Endothelial cell of umbilical vein (primary cell): ENCODE measurements around the gene KISS1. TPM values are rescaled to one million over a fixed set of nuclear protein-coding genes. Genes with fewer than 3 reads are reported as not detected.

Experiments
- BruUV-seq: library from RNA; stranded (reverse); fragments of 400-500 nt; replicated peaks from 2 replicates; lab custom pipeline; 2021; lab: Mats Ljungman, UMichigan
- CTCF ChIA-PET: fragments of 300-600, 350-600 bp; sonication (Branson Sonifier 250); formaldehyde crosslinking; loops from one replicate; lab custom pipeline; 2021; ENCODE audit warnings: antibody characterized with exemption, inconsistent platforms; lab: Charles Lee
- POLR2A ChIA-PET: fragments of 300-600, 350-600 bp; sonication (Branson Sonifier 250); formaldehyde crosslinking; loops from one replicate; lab custom pipeline; 2021; ENCODE audit warnings: antibody characterized with exemption, inconsistent platforms; lab: Charles Lee
- DNase-seq: peaks from one replicate; pipeline ENCODE4 v3.0.0-alpha.2; 2011; ENCODE audit warnings: low read depth, low spot score
- FAIRE-seq: peaks from 2 replicates; lab custom pipeline; 2011; peaks lifted over from hg19 to GRCh38; lab: Jason Lieb, UNC
- H2AFZ ChIP-seq: 2 replicates; pipeline ENCODE4 v1.6.0; 2012; ENCODE audit warnings: low read depth, low read length, control low read depth, inconsistent platforms
- H3K27ac ChIP-seq: 2 replicates; pipeline ENCODE4 v1.5.1; 2011; ENCODE audit warnings: low read depth, mild to moderate bottlenecking, control low read depth, low read length, moderate library complexity; ENCODE audit not compliant: insufficient read depth
- H3K27me3 ChIP-seq, 2 experiments: 2 replicates each; pipeline versions ENCODE4 v1.6.0 to v1.6.1; 2011; ENCODE audit warnings: low read length in 2 of 2, mixed read lengths in 1 of 2; ENCODE audit not compliant: control insufficient read depth in 2 of 2, insufficient read depth in 2 of 2
- H3K36me3 ChIP-seq, 2 experiments: 2 replicates in 1 of 2; 3 replicates in 1 of 2; pipeline ENCODE4 v1.5.1; 2011; ENCODE audit warnings: low read length in 2 of 2, mild to moderate bottlenecking in 1 of 2, moderate library complexity in 1 of 2; ENCODE audit not compliant: control insufficient read depth in 2 of 2, insufficient read depth in 2 of 2; ENCODE audit errors: extremely low read depth in 1 of 2
- H3K4me1 ChIP-seq: 3 replicates; pipeline ENCODE4 v1.5.1; 2011; ENCODE audit warnings: mild to moderate bottlenecking, low read length; ENCODE audit not compliant: control insufficient read depth, insufficient read depth; ENCODE audit errors: extremely low read depth
- H3K4me2 ChIP-seq: 2 replicates; pipeline ENCODE4 v1.6.1; 2011; ENCODE audit warnings: low read length, control low read depth, mixed read lengths; ENCODE audit not compliant: insufficient read depth
- H3K4me3 ChIP-seq, 3 experiments: fragments of 200-600 bp in 1 of 3; sonication (generic), shearing (Covaris generic) in 1 of 3; replicated peaks in 1 of 3; 2 replicates each; pipeline ENCODE4 v1.5.1; 2011 to 2016; ENCODE audit warnings: control low read depth in 3 of 3, low read length in 3 of 3, mild to moderate bottlenecking in 2 of 3, inconsistent platforms in 1 of 3, low read depth in 1 of 3, moderate library complexity in 1 of 3; ENCODE audit not compliant: insufficient read depth in 1 of 3
- H3K79me2 ChIP-seq: 2 replicates; pipeline ENCODE4 v1.6.0; 2012; ENCODE audit warnings: low read length, inconsistent platforms; ENCODE audit not compliant: control insufficient read depth, insufficient read depth
- H3K9ac ChIP-seq: replicated peaks from 2 replicates; pipeline ENCODE3; 2011; ENCODE audit warnings: low read length, control low read depth; ENCODE audit not compliant: insufficient read depth; ENCODE audit errors: extremely low read depth
- H3K9me1 ChIP-seq: replicated peaks from 3 replicates; pipeline ENCODE4 v1.6.0; 2011; ENCODE audit warnings: mild to moderate bottlenecking, low read length; ENCODE audit not compliant: control insufficient read depth, insufficient read depth; ENCODE audit errors: extremely low read depth
- H3K9me3 ChIP-seq: replicated peaks from 2 replicates; pipeline ENCODE4 v1.5.1; 2012; ENCODE audit warnings: low read length, inconsistent platforms; ENCODE audit not compliant: control insufficient read depth, insufficient read depth
- H4K20me1 ChIP-seq: replicated peaks from 2 replicates; pipeline ENCODE3; 2011; ENCODE audit warnings: mild to moderate bottlenecking, low read length; ENCODE audit not compliant: control insufficient read depth, insufficient read depth; ENCODE audit errors: extremely low read depth
- EZH2 ChIP-seq: IDR thresholded peaks from 2 replicates; pipeline ENCODE4 v1.6.1; 2012; ENCODE audit warnings: borderline replicate concordance, low read depth, mild to moderate bottlenecking, moderate library complexity, low read length, inconsistent platforms; ENCODE audit not compliant: severe bottlenecking
- FOS ChIP-seq: IDR thresholded peaks from 2 replicates; pipeline ENCODE4 v1.6.1; 2011; ENCODE audit warnings: mild to moderate bottlenecking, low read length, moderate library complexity, borderline replicate concordance; ENCODE audit not compliant: insufficient read depth
- GATA2 ChIP-seq: IDR thresholded peaks from 2 replicates; pipeline ENCODE4 v1.7.0; 2011; ENCODE audit warnings: low read depth, mild to moderate bottlenecking, moderate library complexity, mixed read lengths, low read length; ENCODE audit not compliant: insufficient read length, insufficient read depth
- JUN ChIP-seq: IDR thresholded peaks from 2 replicates; pipeline ENCODE4 v1.6.1; 2011; ENCODE audit warnings: borderline replicate concordance, low read depth; ENCODE audit not compliant: insufficient read length, insufficient read depth
- MYC ChIP-seq: IDR thresholded peaks from one replicate; pipeline ENCODE4 v1.6.1; 2011; ENCODE audit warnings: mild to moderate bottlenecking, low read depth, low read length
- POLR2A ChIP-seq: IDR thresholded peaks from 2 replicates; pipeline ENCODE4 v1.6.1; 2012; ENCODE audit warnings: low read depth, mild to moderate bottlenecking, control low read depth, low read length
- POLR2AphosphoS5 ChIP-seq: IDR thresholded peaks from 2 replicates; pipeline ENCODE4 v1.6.1; 2012; ENCODE audit warnings: low read depth, mild to moderate bottlenecking, control low read depth, low read length, moderate library complexity; ENCODE audit not compliant: insufficient read depth
- dilution Hi-C: fragments of 300-500 bp; cut with MboI; formaldehyde crosslinking; loops from one replicate; pipeline ENCODE4 v1.15.0; 2019; ENCODE audit warnings: low sequenced_read_pairs; ENCODE audit not compliant: extremely low pct_ligation_motif_present
- intact Hi-C: fragments of 100-400 bp; cut with micrococcal nuclease; formaldehyde crosslinking; loops from one replicate; pipeline ENCODE4 v1.10.0; 2022
- polyA plus RNA-seq, 4 experiments: library from polyadenylated mRNA; depleted of rRNA in 3 of 4; stranded (reverse) in 3 of 4; unstranded in 1 of 4; fragments of >200 nt; gene quantifications; 2 replicates each; pipeline versions ENCODE4 v1.2.1 to v1.2.3, GENCODE V29; 2011 to 2012; ENCODE audit warnings: missing spikeins in 1 of 4
- total RNA-seq: library from RNA; stranded (reverse); gene quantifications from 2 replicates; pipeline ENCODE4 v1.2.3, GENCODE V29; 2021
- TF ChIP-seq, protein P1 (sequence below): IDR thresholded peaks from 2 replicates; pipeline ENCODE4 v1.6.1; 2011; ENCODE audit not compliant: insufficient read depth, insufficient read length
- TF ChIP-seq, protein P2 (sequence below), 2 donors: IDR thresholded peaks; 1 replicate in 1 of 2; 2 replicates in 1 of 2; pipeline ENCODE4 v1.5.1; 2011; ENCODE audit warnings: low read length in 2 of 2, mild to moderate bottlenecking in 2 of 2, moderate library complexity in 2 of 2, control low read depth in 1 of 2, inconsistent platforms in 1 of 2, low read depth in 1 of 2; ENCODE audit not compliant: insufficient read depth in 1 of 2; ENCODE audit errors: extremely low read depth in 1 of 2

Gene KISS1
- total and polyA plus RNA-seq, 2 donors (not counting 3 experiments of a cell fraction or from before 2014, with no cell fraction given), result 0.22 to 1.00 TPM

DNA sequence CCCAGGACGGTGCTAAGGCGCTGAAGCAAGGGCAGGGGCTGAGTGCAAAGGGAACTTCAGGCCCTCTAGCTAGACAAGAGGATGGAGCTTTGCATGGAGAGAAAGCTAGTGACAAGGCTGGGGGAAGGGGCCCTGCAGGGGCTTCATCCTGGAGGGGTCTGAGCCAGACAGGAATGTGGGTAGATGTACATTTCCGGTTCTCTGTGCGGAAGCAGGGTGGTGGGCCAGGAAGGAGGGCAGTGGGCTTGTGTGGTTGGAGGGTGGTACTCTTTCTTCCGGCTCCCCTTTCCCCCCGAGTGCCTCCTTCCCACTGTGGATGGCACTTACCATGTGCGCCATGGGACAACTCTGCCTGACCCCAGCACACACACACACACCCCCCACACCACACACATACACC is 1.5 kb downstream of the KISS1 start:
- no peak for TF ChIP-seq FOS
- TF ChIP-seq POLR2A, result no peak
- no peak for TF ChIP-seq EZH2
- no peak for TF ChIP-seq POLR2AphosphoS5
- TF ChIP-seq, protein P1, sequence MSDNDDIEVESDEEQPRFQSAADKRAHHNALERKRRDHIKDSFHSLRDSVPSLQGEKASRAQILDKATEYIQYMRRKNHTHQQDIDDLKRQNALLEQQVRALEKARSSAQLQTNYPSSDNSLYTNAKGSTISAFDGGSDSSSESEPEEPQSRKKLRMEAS, result no peak
- TF ChIP-seq MYC, result no peak
- TF ChIP-seq GATA2, result no peak
- no peak for TF ChIP-seq JUN
- TF ChIP-seq, protein P2, sequence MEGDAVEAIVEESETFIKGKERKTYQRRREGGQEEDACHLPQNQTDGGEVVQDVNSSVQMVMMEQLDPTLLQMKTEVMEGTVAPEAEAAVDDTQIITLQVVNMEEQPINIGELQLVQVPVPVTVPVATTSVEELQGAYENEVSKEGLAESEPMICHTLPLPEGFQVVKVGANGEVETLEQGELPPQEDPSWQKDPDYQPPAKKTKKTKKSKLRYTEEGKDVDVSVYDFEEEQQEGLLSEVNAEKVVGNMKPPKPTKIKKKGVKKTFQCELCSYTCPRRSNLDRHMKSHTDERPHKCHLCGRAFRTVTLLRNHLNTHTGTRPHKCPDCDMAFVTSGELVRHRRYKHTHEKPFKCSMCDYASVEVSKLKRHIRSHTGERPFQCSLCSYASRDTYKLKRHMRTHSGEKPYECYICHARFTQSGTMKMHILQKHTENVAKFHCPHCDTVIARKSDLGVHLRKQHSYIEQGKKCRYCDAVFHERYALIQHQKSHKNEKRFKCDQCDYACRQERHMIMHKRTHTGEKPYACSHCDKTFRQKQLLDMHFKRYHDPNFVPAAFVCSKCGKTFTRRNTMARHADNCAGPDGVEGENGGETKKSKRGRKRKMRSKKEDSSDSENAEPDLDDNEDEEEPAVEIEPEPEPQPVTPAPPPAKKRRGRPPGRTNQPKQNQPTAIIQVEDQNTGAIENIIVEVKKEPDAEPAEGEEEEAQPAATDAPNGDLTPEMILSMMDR (IDR thresholded peaks at IDR 0.05; ENCODE audit: extremely low read depth in 1 of 2, insufficient read depth in 1 of 2, low read depth in 1 of 2, low read length in 2 of 2), result no peak
- dilution Hi-C loops, result no loop called here
- Histone ChIP-seq H3K9ac (no peak overlapping the region), H3K27ac (no peak overlapping the region), H3K79me2 (no peaks in the 10 kb centered on the region), H3K36me3 (no peaks in the 10 kb centered on the region), H3K4me3 (no peak overlapping the region), H3K27me3 (no peaks in the 10 kb centered on the region), H4K20me1 (no peaks in the 10 kb centered on the region), H3K9me3 (no peaks in the 10 kb centered on the region), H3K9me1 (no peaks in the 10 kb centered on the region), H3K4me2 (no peak overlapping the region), H2AFZ (no peak overlapping the region), H3K4me1 (peaks cover 49% of the 10 kb centered on the region)
- DNase-seq (no peak), FAIRE-seq (no peak)
- intact Hi-C loops, result no loop called here
- CTCF ChIA-PET, result interaction anchor here (1.7 kb wide), 1 partner anchor 12 kb away, joined by 8 read pairs; no protein-coding TSS in a partner anchor
- BruUV-seq, result no TSS peak
- POLR2A ChIA-PET, result interaction anchor here (0.6 kb wide), 1 partner anchor 320 kb away, joined by 5 read pairs; no protein-coding TSS in a partner anchor
